Transverse colon (tissue), 4 donors: ENCODE measurements around the gene CLDN18.

Source experiments
- EP300 ChIP-seq: sonication (generic); formaldehyde crosslinking; IDR thresholded peaks from one replicate; pipeline ENCODE4 v1.6.1; 2017; ENCODE audit warnings: antibody characterized with exemption, low read depth
- POLR2A ChIP-seq: fragments of 450-650 bp; IDR thresholded peaks from one replicate; pipeline ENCODE4 v1.6.1; 2016; ENCODE audit warnings: antibody characterized with exemption, mild to moderate bottlenecking, moderate library complexity
- POLR2AphosphoS5 ChIP-seq, 3 donors: sonication (generic); formaldehyde crosslinking; IDR thresholded peaks; one replicate each; pipeline ENCODE4 v1.6.1; 2016; ENCODE audit warnings: antibody characterized with exemption in 3 of 3
- TF ChIP-seq, protein P1 (sequence below), 5 experiments: fragments of 200-600 bp in 3 of 5; fragments of 450-650 bp in 2 of 5; sonication (generic) in 3 of 5; IDR thresholded peaks; 1 replicate in 2 of 5; 2 replicates in 3 of 5; pipeline ENCODE4 v1.5.1; 2016 to 2017; ENCODE audit warnings: antibody characterized with exemption in 5 of 5, inconsistent platforms in 3 of 5, mild to moderate bottlenecking in 2 of 5, moderate library complexity in 1 of 5

DNA sequence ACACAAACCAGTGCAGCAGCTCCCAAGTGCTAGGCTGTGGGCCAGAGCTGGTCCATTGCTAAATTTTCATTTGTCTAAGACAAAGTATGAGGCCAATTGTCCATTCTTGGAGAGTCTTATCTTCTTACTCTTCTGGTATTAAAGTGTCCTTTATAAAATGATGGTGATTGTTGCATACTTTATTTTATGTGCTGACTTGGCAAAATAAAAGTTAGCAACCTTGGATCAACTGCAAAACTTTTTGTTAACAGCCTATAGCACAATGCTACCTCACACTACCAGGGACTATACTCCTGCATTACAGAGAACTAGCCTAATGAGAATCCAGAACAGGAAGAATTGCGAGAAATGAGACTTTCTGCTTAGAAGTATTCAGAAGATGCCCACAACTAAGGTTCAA, 44.1 kb downstream of the CLDN18 start:
- TF ChIP-seq, protein P1, sequence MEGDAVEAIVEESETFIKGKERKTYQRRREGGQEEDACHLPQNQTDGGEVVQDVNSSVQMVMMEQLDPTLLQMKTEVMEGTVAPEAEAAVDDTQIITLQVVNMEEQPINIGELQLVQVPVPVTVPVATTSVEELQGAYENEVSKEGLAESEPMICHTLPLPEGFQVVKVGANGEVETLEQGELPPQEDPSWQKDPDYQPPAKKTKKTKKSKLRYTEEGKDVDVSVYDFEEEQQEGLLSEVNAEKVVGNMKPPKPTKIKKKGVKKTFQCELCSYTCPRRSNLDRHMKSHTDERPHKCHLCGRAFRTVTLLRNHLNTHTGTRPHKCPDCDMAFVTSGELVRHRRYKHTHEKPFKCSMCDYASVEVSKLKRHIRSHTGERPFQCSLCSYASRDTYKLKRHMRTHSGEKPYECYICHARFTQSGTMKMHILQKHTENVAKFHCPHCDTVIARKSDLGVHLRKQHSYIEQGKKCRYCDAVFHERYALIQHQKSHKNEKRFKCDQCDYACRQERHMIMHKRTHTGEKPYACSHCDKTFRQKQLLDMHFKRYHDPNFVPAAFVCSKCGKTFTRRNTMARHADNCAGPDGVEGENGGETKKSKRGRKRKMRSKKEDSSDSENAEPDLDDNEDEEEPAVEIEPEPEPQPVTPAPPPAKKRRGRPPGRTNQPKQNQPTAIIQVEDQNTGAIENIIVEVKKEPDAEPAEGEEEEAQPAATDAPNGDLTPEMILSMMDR (IDR thresholded peaks at IDR 0.05) = no peak
- TF ChIP-seq POLR2AphosphoS5 (IDR thresholded peaks at IDR 0.05) (no peak), POLR2A (no peak), EP300 (no peak)
